Activated CD8-positive, alpha-beta T cell treated with anti-CD3 and anti-CD28 coated beads for 36 hours (primary cell): ENCODE results near the gene CYP4B1. TPM values are rescaled to one million over a fixed set of nuclear protein-coding genes. Genes with fewer than 3 reads are reported as not detected.
A peak's percentile ranks its signal among the peaks of the same experiment; 100 is the strongest.
"Not testable (repeated sequence)": the region's sequence is repeated elsewhere in the genome, so short reads cannot be mapped to it uniquely, and the experiment has no call there.

Experiments
- ATAC-seq: fragments of 200-7000 bp; cut with Tn5 transposase; one replicate; pipeline ENCODE4 v1.10.0; 2021; ENCODE audit warnings: mild to moderate bottlenecking, moderate library complexity
- CTCF ChIA-PET: fragments of 350-600 bp; sonication (Branson Sonifier 250); formaldehyde crosslinking; loops from one replicate; lab custom pipeline; 2021; ENCODE audit warnings: antibody characterized with exemption; lab: Charles Lee
- POLR2A ChIA-PET: fragments of 350-600 bp; sonication (Branson Sonifier 250); formaldehyde crosslinking; loops from one replicate; lab custom pipeline; 2021; ENCODE audit warnings: antibody characterized with exemption; lab: Charles Lee
- DNase-seq: peaks from one replicate; pipeline ENCODE4 v3.0.0-alpha.2; 2020
- H3K27ac Mint-ChIP-seq: one replicate; pipeline ENCODE4 v1.8.0; 2021; ENCODE audit warnings: mild to moderate bottlenecking, mixed read lengths
- H3K27me3 Mint-ChIP-seq: one replicate; pipeline ENCODE4 v1.8.0; 2021; ENCODE audit warnings: mixed read lengths
- H3K36me3 Mint-ChIP-seq: one replicate; pipeline ENCODE4 v1.8.0; 2021; ENCODE audit warnings: low read depth, mixed read lengths
- H3K4me1 Mint-ChIP-seq: one replicate; pipeline ENCODE4 v1.8.0; 2021; ENCODE audit warnings: low read depth, mixed read lengths
- H3K4me3 Mint-ChIP-seq: one replicate; pipeline ENCODE4 v1.8.0; 2021; ENCODE audit warnings: mild to moderate bottlenecking, moderate library complexity, mixed read lengths
- H3K9me3 Mint-ChIP-seq: one replicate; pipeline ENCODE4 v1.8.0; 2021; ENCODE audit warnings: mixed read lengths
- intact Hi-C: fragments of 100-400 bp; cut with micrococcal nuclease; formaldehyde crosslinking; loops from one replicate; pipeline ENCODE4 v1.10.0; 2022
- total RNA-seq, 2 experiments: library from RNA; stranded (reverse); gene quantifications; one replicate each; pipeline ENCODE4 v1.2.3, GENCODE V29; 2021
- TF ChIP-seq, protein P1 (sequence below): fragments of 200-600 bp; IDR thresholded peaks from one replicate; pipeline ENCODE4 v1.8.0; 2022; ENCODE audit warnings: antibody characterized with exemption, mild to moderate bottlenecking

CYP4B1 gene
- total RNA-seq, 2 experiments from 2014 or later: not detected

GRCh38 chr1:46830665-46831322, 31.9 kb downstream of the CYP4B1 start:
- CTCF ChIA-PET: no interaction called here
- Mint-ChIP-seq H3K36me3 (no peaks in the 10 kb centered on the region), H3K4me3 (no peak overlapping the region), H3K9me3 (no peaks in the 10 kb centered on the region), H3K4me1 (no peaks in the 10 kb centered on the region), H3K27me3 (peaks cover 20% of the 10 kb centered on the region), H3K27ac (no peak overlapping the region)
- DNase-seq: no peak
- TF ChIP-seq, protein P1, sequence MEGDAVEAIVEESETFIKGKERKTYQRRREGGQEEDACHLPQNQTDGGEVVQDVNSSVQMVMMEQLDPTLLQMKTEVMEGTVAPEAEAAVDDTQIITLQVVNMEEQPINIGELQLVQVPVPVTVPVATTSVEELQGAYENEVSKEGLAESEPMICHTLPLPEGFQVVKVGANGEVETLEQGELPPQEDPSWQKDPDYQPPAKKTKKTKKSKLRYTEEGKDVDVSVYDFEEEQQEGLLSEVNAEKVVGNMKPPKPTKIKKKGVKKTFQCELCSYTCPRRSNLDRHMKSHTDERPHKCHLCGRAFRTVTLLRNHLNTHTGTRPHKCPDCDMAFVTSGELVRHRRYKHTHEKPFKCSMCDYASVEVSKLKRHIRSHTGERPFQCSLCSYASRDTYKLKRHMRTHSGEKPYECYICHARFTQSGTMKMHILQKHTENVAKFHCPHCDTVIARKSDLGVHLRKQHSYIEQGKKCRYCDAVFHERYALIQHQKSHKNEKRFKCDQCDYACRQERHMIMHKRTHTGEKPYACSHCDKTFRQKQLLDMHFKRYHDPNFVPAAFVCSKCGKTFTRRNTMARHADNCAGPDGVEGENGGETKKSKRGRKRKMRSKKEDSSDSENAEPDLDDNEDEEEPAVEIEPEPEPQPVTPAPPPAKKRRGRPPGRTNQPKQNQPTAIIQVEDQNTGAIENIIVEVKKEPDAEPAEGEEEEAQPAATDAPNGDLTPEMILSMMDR: no peak
- no peak for ATAC-seq
- intact Hi-C loops: no loop called here
- POLR2A ChIA-PET: no interaction called here

DNA sequence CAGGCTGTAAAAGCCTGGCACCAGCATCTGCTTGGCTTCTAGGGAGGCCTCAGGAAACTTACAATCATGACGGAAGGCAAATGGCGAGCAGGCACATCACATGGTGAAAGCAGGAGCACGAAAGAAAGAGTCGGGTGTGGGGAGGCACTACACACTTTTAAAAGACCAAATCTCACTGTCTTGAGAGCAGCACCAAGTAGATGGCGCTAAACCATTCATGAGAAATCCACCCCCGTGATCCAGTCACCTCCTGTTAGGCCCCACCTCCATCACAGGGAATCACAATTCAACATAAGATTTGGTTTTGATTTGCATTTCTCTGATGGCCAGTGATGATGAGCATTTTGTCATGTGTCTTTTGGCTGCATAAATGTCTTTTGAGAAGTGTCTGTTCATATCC, 36.6 kb downstream of the CYP4B1 start:
- ATAC-seq, H3K4me1 Mint-ChIP-seq, intact Hi-C loops, H3K27ac Mint-ChIP-seq, H3K36me3 Mint-ChIP-seq, POLR2A ChIA-PET, DNase-seq, H3K4me3 Mint-ChIP-seq, H3K9me3 Mint-ChIP-seq: not testable (repeated sequence)
- CTCF ChIA-PET: interaction anchor here (0.7 kb wide), 1 partner anchor 90 kb away, joined by 3 read pairs; no protein-coding TSS in a partner anchor
- peaks cover 23% of the 10 kb centered on the region for H3K27me3 Mint-ChIP-seq

GRCh38 chr1:46846386-46846785, 47.5 kb downstream of the CYP4B1 start:
- H3K27me3 Mint-ChIP-seq: peaks cover 46% of the 10 kb centered on the region
- POLR2A ChIA-PET, H3K4me3 Mint-ChIP-seq, DNase-seq, ATAC-seq, CTCF ChIA-PET, H3K36me3 Mint-ChIP-seq, intact Hi-C loops, H3K9me3 Mint-ChIP-seq, H3K4me1 Mint-ChIP-seq, H3K27ac Mint-ChIP-seq: not testable (repeated sequence)

- H3K9me3 Mint-ChIP-seq, H3K4me3 Mint-ChIP-seq, H3K27ac Mint-ChIP-seq, CTCF ChIA-PET, H3K4me1 Mint-ChIP-seq, POLR2A ChIA-PET, H3K36me3 Mint-ChIP-seq, intact Hi-C loops: not testable (repeated sequence)
- H3K27me3 Mint-ChIP-seq: peaks cover 11% of the 10 kb centered on the region
- ATAC-seq: peak; percentile 62
- peak; percentile 3 for DNase-seq
Measured at GRCh38 chr1:46857660-46858065, 58.8 kb downstream of the CYP4B1 start.

DNA sequence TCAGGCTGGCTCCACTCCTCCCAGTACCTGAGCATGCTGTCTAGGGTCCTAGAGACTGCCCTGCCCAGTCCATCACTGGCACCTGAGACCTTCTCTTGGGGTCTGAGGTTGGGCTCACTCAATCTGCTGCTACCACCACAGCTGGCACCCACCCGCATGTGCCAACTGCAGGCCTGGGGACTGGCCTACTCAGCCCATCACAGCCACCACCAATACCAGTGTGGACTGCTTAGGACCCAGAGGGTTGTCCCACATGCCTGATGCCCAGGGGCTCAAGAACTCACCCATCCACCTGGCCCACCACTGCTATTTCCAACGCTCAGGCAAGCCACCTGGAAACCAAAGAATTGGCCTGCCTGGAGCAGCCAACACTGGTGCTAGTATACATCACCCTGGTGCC, 63.5 kb downstream of the CYP4B1 start:
- ATAC-seq (no peak), DNase-seq (no peak)
- Mint-ChIP-seq H3K27me3 (peaks cover 11% of the 10 kb centered on the region), H3K27ac (no peak overlapping the region), H3K36me3 (no peaks in the 10 kb centered on the region), H3K4me1 (peaks cover 2% of the 10 kb centered on the region), H3K9me3 (peaks cover 7% of the 10 kb centered on the region), H3K4me3 (no peak overlapping the region)
- TF ChIP-seq, protein P1: no peak
- ChIA-PET POLR2A (no interaction called here), CTCF (no interaction called here)
- intact Hi-C loops: no loop called here

Other genes with a start within 250 kb of the CYP4B1 start
- not detected for gene KNCN, start 247.4 kb upstream of the CYP4B1 start, total RNA-seq
- 10 to 100 TPM; 31.1 to 35.5 TPM for gene MKNK1, start 194.8 kb upstream of the CYP4B1 start, total RNA-seq
- gene MOB3C, start 182.2 kb upstream of the CYP4B1 start, total RNA-seq: 1 to 10 TPM; 6.3 to 8.7 TPM
- 10 to 100 TPM; 40.3 to 41.8 TPM for gene ATPAF1, start 130.7 kb upstream of the CYP4B1 start, total RNA-seq
- not detected for gene TEX38, start 127.2 kb upstream of the CYP4B1 start, total RNA-seq
- 10 to 100 TPM; 39.6 to 41.6 TPM for gene EFCAB14, start 79.9 kb upstream of the CYP4B1 start, total RNA-seq
- not detected for gene CYP4A11, start 142.4 kb downstream of the CYP4B1 start, total RNA-seq
- gene CYP4X1, start 224.6 kb downstream of the CYP4B1 start, total RNA-seq: not detected